K562 (cell line): Measurements from ENCODE around the gene HBQ1. TPM values are rescaled to one million over a fixed set of nuclear protein-coding genes. Genes with fewer than 3 reads are reported as not detected.
A peak's percentile ranks its signal among the peaks of the same experiment; 100 is the strongest.

Source experiments
- ATAC-seq: fragments of 200-7000 bp; cut with Tn5 transposase; 3 replicates; pipeline ENCODE4 v1.9.1; 2020; ENCODE audit warnings: moderate library complexity
- BruUV-seq: library from RNA; stranded (reverse); fragments of 400-500 nt; replicated peaks from 2 replicates; lab custom pipeline; 2021; lab: Mats Ljungman, UMichigan
- CTCF ChIA-PET: fragments of 300-600 bp; formaldehyde crosslinking; extraction: SDS; loops from one replicate; lab custom pipeline; 2021; ENCODE audit warnings: low intra/inter-chr PET ratio; lab: Yijun Ruan, JAX
- POLR2A ChIA-PET: fragments of 300-600, 350-650 bp; sonication (Branson Sonifier 250); formaldehyde crosslinking; extraction: SDS; loops from one replicate; lab custom pipeline; 2021; ENCODE audit warnings: antibody characterized with exemption, inconsistent platforms; lab: Yijun Ruan, JAX
- DNase-seq, 4 experiments: peaks; one replicate each; pipeline versions ENCODE4 v3.0.0 to v3.0.0-alpha.2; 2011 to 2018; ENCODE audit warnings: low spot score in 3 of 4, mixed read lengths in 3 of 4; ENCODE audit errors: extremely low read depth in 1 of 4
- FAIRE-seq: peaks from 2 replicates; lab custom pipeline; 2011; peaks lifted over from hg19 to GRCh38; lab: Jason Lieb, UNC
- H2AFZ ChIP-seq: 2 replicates; pipeline ENCODE4 v1.6.0; 2011; ENCODE audit warnings: low read depth, low read length, control low read depth, inconsistent platforms
- H3K27ac ChIP-seq: fragments of 200-600 bp; 3 replicates; pipeline ENCODE4 v1.8.0; 2011; ENCODE audit warnings: low read depth, mild to moderate bottlenecking, control low read depth, inconsistent platforms, low read length, moderate library complexity, mixed read lengths; ENCODE audit errors: extremely low read depth
- H3K27me3 ChIP-seq, 2 experiments: fragments of 300-600 bp in 1 of 2; 2 replicates in 1 of 2; 3 replicates in 1 of 2; pipeline versions ENCODE4 v1.6.0 to v1.8.0; 2011; ENCODE audit warnings: inconsistent platforms in 2 of 2, low read length in 2 of 2, mild to moderate bottlenecking in 1 of 2, mixed read lengths in 1 of 2, moderate library complexity in 1 of 2; ENCODE audit not compliant: control insufficient read depth in 2 of 2, insufficient read depth in 2 of 2
- H3K36me3 ChIP-seq: fragments of 300-600 bp; 3 replicates; pipeline ENCODE4 v1.8.0; 2011; ENCODE audit warnings: mild to moderate bottlenecking, low read length, inconsistent platforms; ENCODE audit not compliant: control insufficient read depth, insufficient read depth
- H3K4me1 ChIP-seq, 2 experiments: fragments of 200-600 bp in 1 of 2; replicated peaks in 1 of 2; 2 replicates in 1 of 2; 3 replicates in 1 of 2; pipeline versions ENCODE4 v1.5.1 to v1.8.0; 2011; ENCODE audit warnings: inconsistent platforms in 2 of 2, low read length in 2 of 2, mild to moderate bottlenecking in 1 of 2, mixed read lengths in 1 of 2, moderate library complexity in 1 of 2; ENCODE audit not compliant: control insufficient read depth in 2 of 2, insufficient read depth in 2 of 2
- H3K4me2 ChIP-seq: 2 replicates; pipeline ENCODE4 v1.6.1; 2011; ENCODE audit warnings: low read length, control low read depth, inconsistent platforms, mixed read lengths; ENCODE audit not compliant: insufficient read depth
- H3K4me3 ChIP-seq: fragments of 200-600 bp; sonication (generic), shearing (Covaris generic); 2 replicates; pipeline ENCODE4 v1.5.1; 2016; ENCODE audit warnings: control low read depth, inconsistent platforms
- H3K79me2 ChIP-seq: fragments of 200-600 bp; 3 replicates; pipeline ENCODE4 v1.8.0; 2011; ENCODE audit warnings: low read length, inconsistent platforms; ENCODE audit not compliant: control insufficient read depth, insufficient read depth
- H3K9ac ChIP-seq, 2 experiments: 2 replicates each; pipeline versions ENCODE4 v1.6.0 to v1.6.1; 2011; ENCODE audit warnings: low read depth in 2 of 2, low read length in 2 of 2, control low read depth in 1 of 2, inconsistent platforms in 1 of 2, mild to moderate bottlenecking in 1 of 2, mixed read lengths in 1 of 2; ENCODE audit not compliant: insufficient read depth in 1 of 2
- H3K9me1 ChIP-seq: one replicate; pipeline ENCODE4 v1.6.0; 2011; ENCODE audit warnings: inconsistent platforms, mild to moderate bottlenecking, low read length, moderate library complexity; ENCODE audit not compliant: control insufficient read depth, insufficient read depth
- H3K9me3 ChIP-seq: replicated peaks from 2 replicates; pipeline ENCODE4 v1.5.1; 2011; ENCODE audit warnings: low read depth, low read length, inconsistent platforms; ENCODE audit not compliant: control insufficient read depth, insufficient read depth
- H4K20me1 ChIP-seq: replicated peaks from 2 replicates; pipeline ENCODE4 v1.6.1; 2011; ENCODE audit warnings: low read length, inconsistent platforms, mixed read lengths; ENCODE audit not compliant: control insufficient read depth, insufficient read depth
- CBFA2T3 ChIP-seq: fragments of 450-650 bp; IDR thresholded peaks from 2 replicates; pipeline ENCODE4 v1.6.1; 2017
- ESRRB ChIP-seq: fragments of 250-450 bp; sonication (Bioruptor Pico); IDR thresholded peaks from 2 replicates; pipeline ENCODE4 v1.5.0; 2020; ENCODE audit warnings: mild to moderate bottlenecking, moderate library complexity, borderline replicate concordance
- RBM25 ChIP-seq: fragments of 200-400 bp; formaldehyde crosslinking; IDR thresholded peaks from 2 replicates; pipeline ENCODE4 v1.6.1; 2018; ENCODE audit warnings: low read length, low read depth, moderate library complexity; ENCODE audit not compliant: severe bottlenecking
- ZNF589 ChIP-seq: fragments of 200-800 bp; sonication (Bioruptor generic); IDR thresholded peaks from 2 replicates; pipeline ENCODE4 v1.6.1; 2016; ENCODE audit warnings: low read depth, missing genetic modification characterization, missing compliant biosample characterization
- WGBS: fragments of 100-300 bp; shearing (Covaris generic); methylation state at CpG from one replicate; pipeline ENCODE4 v1.1.6; 2016; ENCODE audit warnings: low coverage, mixed read lengths; ENCODE audit not compliant: insufficient coverage; ENCODE audit errors: missing lambda C conversion rate; 5-methylcytosine and 5-hydroxymethylcytosine counted together
- in situ Hi-C: fragments of 300-500 bp; cut with MboI; formaldehyde crosslinking; loops from 4 replicates; pipeline ENCODE4 v1.15.0; 2018; ENCODE audit warnings: inconsistent platforms, mixed read lengths
- intact Hi-C: fragments of 100-400 bp; cut with micrococcal nuclease; formaldehyde crosslinking; loops from 2 replicates; pipeline ENCODE4 v1.14.2; 2022
- polyA plus RNA-seq, 8 experiments: library from polyadenylated mRNA; depleted of rRNA in 4 of 8; stranded (reverse) in 5 of 8; unstranded in 3 of 8; fragments of >200 nt; fragmentation: Nextera tagmentation in 2 of 8; fragmentation: Illumina TruSeq in 1 of 8; extraction: Ambion mirVana in 2 of 8; extraction: Trizol in 1 of 8; gene quantifications; 2 replicates each; pipeline versions ENCODE4 v1.2.1 to v1.2.3, GENCODE V29; 2011 to 2014; ENCODE audit warnings: inconsistent platforms in 1 of 8, missing spikeins in 1 of 8
- total RNA-seq, 7 experiments: library from RNA; depleted of rRNA in 6 of 7; stranded (reverse); fragments of >200 nt in 6 of 7; fragmentation: Illumina TruSeq in 2 of 7; extraction: Trizol in 2 of 7; gene quantifications; 2 replicates each; pipeline versions ENCODE4 v1.2.1 to v1.2.3, GENCODE V29; 2011 to 2021; ENCODE audit warnings: low replicate concordance in 1 of 7
- TF ChIP-seq, protein P1 (sequence below): sonication (generic); formaldehyde crosslinking; IDR thresholded peaks from 2 replicates; pipeline ENCODE4 v1.8.1; 2023; ENCODE audit warnings: mild to moderate bottlenecking, missing genetic modification reagents, moderate library complexity
- TF ChIP-seq, protein P2 (sequence below): fragments of 450-650 bp; IDR thresholded peaks from 2 replicates; pipeline ENCODE4 v1.6.1; 2018; ENCODE audit warnings: mild to moderate bottlenecking, low read depth; ENCODE audit not compliant: partially characterized antibody

Gene HBQ1
- total and polyA plus RNA-seq, 9 of the 15 experiments (the other 6 are each of a cell fraction or from before 2014, with no cell fraction given): 2.3 to 190 (median 19.8) TPM

DNA sequence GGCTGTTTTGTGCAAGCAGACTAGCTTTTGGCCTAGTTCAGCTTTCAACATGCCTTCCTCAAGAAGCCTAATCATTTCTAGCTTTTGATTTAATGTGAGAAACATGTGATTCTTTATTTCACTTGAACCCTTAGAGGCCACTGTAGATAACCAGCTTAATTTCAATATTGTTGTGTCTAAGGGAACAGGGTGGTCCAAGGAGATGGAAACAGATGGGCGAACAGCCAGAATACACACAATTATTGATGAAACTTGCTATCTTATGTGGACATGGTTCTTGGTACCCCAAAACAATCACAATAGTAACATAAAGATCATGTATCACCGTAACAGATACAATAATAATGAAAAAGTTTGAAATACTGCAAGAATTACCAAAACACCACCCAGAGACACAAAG, 46.5 kb upstream of the HBQ1 start:
- 72% methylated on average over 2 of the region's 2 CpGs for WGBS
- peaks cover 87% of the 10 kb centered on the region for H3K79me2 ChIP-seq
- H3K27me3 ChIP-seq: no peaks in the 10 kb centered on the region
- H3K9me1 ChIP-seq: no peaks in the 10 kb centered on the region
- ChIA-PET POLR2A (interaction anchor here (0.6 to 1.0 kb wide), 2 partner anchors 11 to 898 kb away, joined by 4 read pairs; no protein-coding TSS in a partner anchor), CTCF (no interaction called here)
- H3K36me3 ChIP-seq: peaks cover 34% of the 10 kb centered on the region
- peak overlapping the region in 1 of 2 experiments; percentile 30; a peak in 1 of 4 replicates for H3K9ac ChIP-seq
- peak overlapping the region; percentile 30; the same call in 1 of the 3 replicates for H3K27ac ChIP-seq
- H3K4me3 ChIP-seq: no peak overlapping the region
- FAIRE-seq (no peak), DNase-seq (no peak), ATAC-seq (no peak)
- H4K20me1 ChIP-seq: no peaks in the 10 kb centered on the region
- peak overlapping the region; percentile 34 for H3K4me2 ChIP-seq
- no peaks in the 10 kb centered on the region for H3K9me3 ChIP-seq
- intact Hi-C loops: no loop called here
- no peak overlapping the region for H2AFZ ChIP-seq
- TF ChIP-seq CBFA2T3 (peak; percentile 36), ZNF589 (CRISPR knock-in tag) (no peak), RBM25 (peak; percentile 4), ESRRB (CRISPR knock-in tag) (no peak)
- TF ChIP-seq, protein P1, sequence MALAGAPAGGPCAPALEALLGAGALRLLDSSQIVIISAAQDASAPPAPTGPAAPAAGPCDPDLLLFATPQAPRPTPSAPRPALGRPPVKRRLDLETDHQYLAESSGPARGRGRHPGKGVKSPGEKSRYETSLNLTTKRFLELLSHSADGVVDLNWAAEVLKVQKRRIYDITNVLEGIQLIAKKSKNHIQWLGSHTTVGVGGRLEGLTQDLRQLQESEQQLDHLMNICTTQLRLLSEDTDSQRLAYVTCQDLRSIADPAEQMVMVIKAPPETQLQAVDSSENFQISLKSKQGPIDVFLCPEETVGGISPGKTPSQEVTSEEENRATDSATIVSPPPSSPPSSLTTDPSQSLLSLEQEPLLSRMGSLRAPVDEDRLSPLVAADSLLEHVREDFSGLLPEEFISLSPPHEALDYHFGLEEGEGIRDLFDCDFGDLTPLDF (CRISPR knock-in tag): no peak
- TF ChIP-seq, protein P2, sequence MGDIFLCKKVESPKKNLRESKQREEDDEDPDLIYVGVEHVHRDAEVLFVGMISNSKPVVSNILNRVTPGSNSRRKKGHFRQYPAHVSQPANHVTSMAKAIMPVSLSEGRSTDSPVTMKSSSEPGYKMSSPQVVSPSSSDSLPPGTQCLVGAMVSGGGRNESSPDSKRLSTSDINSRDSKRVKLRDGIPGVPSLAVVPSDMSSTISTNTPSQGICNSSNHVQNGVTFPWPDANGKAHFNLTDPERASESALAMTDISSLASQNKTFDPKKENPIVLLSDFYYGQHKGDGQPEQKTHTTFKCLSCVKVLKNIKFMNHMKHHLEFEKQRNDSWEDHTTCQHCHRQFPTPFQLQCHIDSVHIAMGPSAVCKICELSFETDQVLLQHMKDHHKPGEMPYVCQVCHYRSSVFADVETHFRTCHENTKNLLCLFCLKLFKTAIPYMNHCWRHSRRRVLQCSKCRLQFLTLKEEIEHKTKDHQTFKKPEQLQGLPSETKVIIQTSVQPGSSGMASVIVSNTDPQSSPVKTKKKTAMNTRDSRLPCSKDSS: no peak
- no TSS peak for BruUV-seq
- peaks cover 37 to 41% of the 10 kb centered on the region in 2 experiments; a peak in 4 of 5 replicates for H3K4me1 ChIP-seq
- in situ Hi-C loops: no loop called here
